Right lobe of liver (tissue), 6 donors: Measurements from ENCODE around the gene TTC23. TPM values are rescaled to one million over a fixed set of nuclear protein-coding genes. Genes with fewer than 3 reads are reported as not detected.
A peak's percentile ranks its signal among the peaks of the same experiment; 100 is the strongest.

Experiments used
- ATAC-seq, 4 donors: fragments of 200-7000 bp; cut with Tn5 transposase; one replicate each; pipeline ENCODE4 v1.9.1; 2020; ENCODE audit warnings: mild to moderate bottlenecking in 4 of 4, moderate library complexity in 4 of 4
- DNase-seq, 3 donors: peaks; one replicate each; pipeline ENCODE4 v3.0.0-alpha.2; 2020
- H3K27ac ChIP-seq, 3 donors: fragments of 200-600 bp; one replicate each; pipeline ENCODE4 v1.8.0; 2022
- H3K27me3 ChIP-seq, 2 donors: fragments of 200-600 bp; one replicate each; pipeline ENCODE4 v1.8.0; 2022
- H3K36me3 ChIP-seq, 4 donors: fragments of 200-600 bp; sonication (generic) in 1 of 4; one replicate each; pipeline versions ENCODE4 v1.5.1 to v1.8.0; 2017 to 2022; ENCODE audit warnings: control low read depth in 1 of 4
- H3K4me1 ChIP-seq, 4 donors: fragments of 200-600 bp; sonication (generic) in 1 of 4; one replicate each; pipeline versions ENCODE4 v1.5.1 to v1.8.0; 2017 to 2022; ENCODE audit warnings: control low read depth in 1 of 4
- H3K4me3 ChIP-seq, 3 donors: fragments of 200-600 bp; one replicate each; pipeline ENCODE4 v1.8.0; 2022
- H3K9me3 ChIP-seq, 4 donors: fragments of 200-600 bp; sonication (generic) in 1 of 4; one replicate each; pipeline versions ENCODE4 v1.5.1 to v1.8.0; 2017 to 2022; ENCODE audit warnings: control low read depth in 1 of 4
- POLR2A ChIP-seq: fragments of 450-650 bp; IDR thresholded peaks from one replicate; pipeline ENCODE4 v1.6.1; 2017; ENCODE audit warnings: antibody characterized with exemption, mild to moderate bottlenecking
- WGBS: methylation state at CpG from one replicate; pipeline ENCODE4 v1.1.6; 2018; ENCODE audit warnings: low coverage, low lambda C conversion rate; ENCODE audit not compliant: insufficient coverage; ENCODE audit errors: missing lambda C conversion rate; 5-methylcytosine and 5-hydroxymethylcytosine counted together
- intact Hi-C, 2 donors: fragments of 100-400 bp; cut with DNase I; formaldehyde crosslinking; loops; one replicate each; pipeline versions ENCODE4 v1.11.2 to v1.14.1; 2022
- total RNA-seq, 6 experiments: library from RNA; depleted of rRNA in 2 of 6; stranded (reverse); fragments of >200 nt in 2 of 6; fragmentation: NEBNext Ultra II Directional in 3 of 6; extraction: Animal tissue kit (Norgen Biotek cat#: 25700) in 3 of 6; gene quantifications; one replicate each; pipeline versions ENCODE4 v1.1.0 to v1.2.4, GENCODE V29; 2016 to 2023
- TF ChIP-seq, protein P1 (sequence below), 4 donors: fragments of 200-600 bp in 3 of 4; fragments of 450-650 bp in 1 of 4; IDR thresholded peaks; one replicate each; pipeline versions ENCODE4 v1.5.1 to v1.8.0; 2016 to 2022; ENCODE audit warnings: antibody characterized with exemption in 4 of 4, mild to moderate bottlenecking in 2 of 4
- donor health status: DM: no; HTN: yes; CAD: no.
- donor health status: DM: no; HTN: no; CAD: no.
- donor health status: DM: no; HTN: no; CAD: no.
- donor health status: DM: no; HTN: yes; CAD: no.
- donor health status: DM: no; HTN: yes; CAD: no.

TTC23 gene
- total RNA-seq, 6 experiments from 2014 or later, result 6.1 to 18.4 (median 9.1) TPM

DNA sequence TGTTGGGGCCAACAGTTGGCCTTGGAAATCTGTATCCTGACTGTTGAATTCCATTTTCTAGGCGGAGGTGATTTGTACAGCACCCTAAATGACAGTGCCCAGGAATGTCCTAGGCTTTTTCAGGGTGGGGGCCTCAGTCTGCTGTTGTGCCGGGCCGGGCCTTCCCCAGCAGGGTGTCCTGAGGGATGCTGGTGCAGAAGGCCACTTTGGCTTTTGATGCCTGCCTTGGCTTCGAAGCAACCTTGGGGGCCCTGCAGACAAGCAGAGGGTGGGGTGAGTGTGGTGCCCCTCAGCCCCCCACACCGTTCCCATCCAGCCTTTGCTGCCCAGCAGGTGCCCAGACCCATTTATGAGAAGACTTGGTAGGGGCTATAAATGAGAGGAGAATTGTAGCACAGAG lies 111.5 kb downstream of the TTC23 start:
- peak in 1 of 3 donors; percentile 30 for DNase-seq
- intact Hi-C loops, result no loop called here
- WGBS, result no CpG with 5 or more reads among the region's 5 CpGs
- Histone ChIP-seq H3K4me3 (no peak overlapping the region), H3K9me3 (no peaks in the 10 kb centered on the region), H3K27ac (no peak overlapping the region), H3K36me3 (peaks cover 0 to 5% (median 0%) of the 10 kb centered on the region in 4 donors), H3K4me1 (peaks cover 0 to under 1% (median 0%) of the 10 kb centered on the region in 4 donors), H3K27me3 (no peaks in the 10 kb centered on the region)
- ATAC-seq, result no peak
- TF ChIP-seq, protein P1, sequence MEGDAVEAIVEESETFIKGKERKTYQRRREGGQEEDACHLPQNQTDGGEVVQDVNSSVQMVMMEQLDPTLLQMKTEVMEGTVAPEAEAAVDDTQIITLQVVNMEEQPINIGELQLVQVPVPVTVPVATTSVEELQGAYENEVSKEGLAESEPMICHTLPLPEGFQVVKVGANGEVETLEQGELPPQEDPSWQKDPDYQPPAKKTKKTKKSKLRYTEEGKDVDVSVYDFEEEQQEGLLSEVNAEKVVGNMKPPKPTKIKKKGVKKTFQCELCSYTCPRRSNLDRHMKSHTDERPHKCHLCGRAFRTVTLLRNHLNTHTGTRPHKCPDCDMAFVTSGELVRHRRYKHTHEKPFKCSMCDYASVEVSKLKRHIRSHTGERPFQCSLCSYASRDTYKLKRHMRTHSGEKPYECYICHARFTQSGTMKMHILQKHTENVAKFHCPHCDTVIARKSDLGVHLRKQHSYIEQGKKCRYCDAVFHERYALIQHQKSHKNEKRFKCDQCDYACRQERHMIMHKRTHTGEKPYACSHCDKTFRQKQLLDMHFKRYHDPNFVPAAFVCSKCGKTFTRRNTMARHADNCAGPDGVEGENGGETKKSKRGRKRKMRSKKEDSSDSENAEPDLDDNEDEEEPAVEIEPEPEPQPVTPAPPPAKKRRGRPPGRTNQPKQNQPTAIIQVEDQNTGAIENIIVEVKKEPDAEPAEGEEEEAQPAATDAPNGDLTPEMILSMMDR (IDR thresholded peaks at IDR 0.05), result no peak
- TF ChIP-seq POLR2A, result no peak

DNA sequence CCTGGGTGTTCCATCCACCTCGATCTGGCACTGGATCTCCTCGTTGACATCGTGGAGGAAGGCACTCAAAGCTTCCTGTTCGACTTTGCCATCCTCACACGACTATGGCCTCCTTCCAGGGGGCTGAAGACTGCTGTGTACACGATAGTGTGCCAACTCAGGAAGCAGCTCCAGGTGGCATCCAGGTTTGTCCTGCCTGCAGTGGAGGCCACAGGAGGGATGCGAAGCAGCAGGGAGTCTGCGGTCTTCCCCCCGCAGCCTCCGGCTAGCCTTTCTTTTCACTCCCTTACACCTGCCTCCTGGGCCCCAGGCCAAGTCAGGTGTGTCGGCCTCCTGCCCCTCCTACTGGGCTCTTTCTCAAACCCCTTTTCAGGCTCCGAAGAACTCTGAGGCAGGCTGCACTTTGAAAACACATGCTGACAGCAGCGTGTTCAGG lies 112.3 kb downstream of the TTC23 start:
- peaks cover 0 to 2% (median 0%) of the 10 kb centered on the region in 4 donors for H3K4me1 ChIP-seq
- H3K36me3 ChIP-seq, result peaks cover 0 to 5% (median 0%) of the 10 kb centered on the region in 4 donors
- no peaks in the 10 kb centered on the region for H3K9me3 ChIP-seq
- no peak overlapping the region for H3K4me3 ChIP-seq
- 92% methylated on average over 7 of the region's 13 CpGs for WGBS
- intact Hi-C loops, result no loop called here
- no peak overlapping the region for H3K27ac ChIP-seq
- H3K27me3 ChIP-seq, result no peaks in the 10 kb centered on the region
- DNase-seq, result peak in 1 of 3 donors; percentile 33
- ATAC-seq, result peak in 1 of 4 donors; percentile 16
- no peak for TF ChIP-seq POLR2A

DNA sequence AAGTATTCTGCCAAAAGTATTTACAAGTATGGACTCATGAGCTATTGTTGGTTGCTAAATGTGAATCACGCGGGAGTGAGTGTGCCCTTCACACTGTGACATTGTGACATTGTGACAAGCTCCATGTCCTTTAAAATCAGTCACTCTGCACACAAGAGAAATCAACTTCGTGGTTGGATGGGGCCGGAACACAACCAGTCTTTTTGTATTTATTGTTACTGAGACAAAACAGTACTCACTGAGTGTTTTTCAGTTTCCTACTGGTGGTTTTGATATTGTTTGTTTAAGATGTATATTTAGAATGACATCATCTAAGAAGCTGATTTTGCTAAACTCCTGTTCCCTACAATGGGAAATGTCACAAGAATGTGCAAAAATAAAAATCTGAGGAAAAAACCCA lies 114.2 kb downstream of the TTC23 start:
- ATAC-seq (no peak), DNase-seq (no peak)
- 90% methylated on average over 4 of the region's 4 CpGs for WGBS
- peaks cover 0 to 5% (median 0%) of the 10 kb centered on the region in 4 donors for H3K36me3 ChIP-seq
- H3K9me3 ChIP-seq, result no peaks in the 10 kb centered on the region
- intact Hi-C loops, result no loop called here
- H3K4me1 ChIP-seq, result peaks cover 0 to 10% (median 3%) of the 10 kb centered on the region in 4 donors
- no peak overlapping the region for H3K4me3 ChIP-seq
- TF ChIP-seq POLR2A, result no peak
- TF ChIP-seq, protein P1 (IDR thresholded peaks at IDR 0.05), result no peak
- no peaks in the 10 kb centered on the region for H3K27me3 ChIP-seq
- H3K27ac ChIP-seq, result no peak overlapping the region

DNA sequence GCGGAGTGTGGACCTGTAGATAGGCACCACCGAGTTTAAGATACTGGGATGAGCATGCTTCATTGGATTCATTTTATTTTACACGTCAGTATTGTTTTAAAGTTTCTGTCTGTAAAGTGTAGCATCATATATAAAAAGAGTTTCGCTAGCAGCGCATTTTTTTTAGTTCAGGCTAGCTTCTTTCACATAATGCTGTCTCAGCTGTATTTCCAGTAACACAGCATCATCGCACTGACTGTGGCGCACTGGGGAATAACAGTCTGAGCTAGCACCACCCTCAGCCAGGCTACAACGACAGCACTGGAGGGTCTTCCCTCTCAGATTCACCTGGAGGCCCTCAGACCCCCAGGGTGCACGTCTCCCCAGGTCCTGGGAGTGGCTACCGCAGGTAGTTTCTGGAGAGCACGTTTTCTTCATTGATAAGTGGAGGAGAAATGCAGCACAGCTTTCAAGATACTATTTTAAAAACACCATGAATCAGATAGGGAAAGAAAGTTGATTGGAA lies 115.0 kb downstream of the TTC23 start:
- H3K27ac ChIP-seq, result no peak overlapping the region
- H3K4me1 ChIP-seq, result peaks cover 0 to 10% (median 3%) of the 10 kb centered on the region in 4 donors
- 80% methylated on average over 10 of the region's 11 CpGs for WGBS
- no peaks in the 10 kb centered on the region for H3K27me3 ChIP-seq
- TF ChIP-seq POLR2A, result no peak
- TF ChIP-seq, protein P1 (IDR thresholded peaks at IDR 0.05), result no peak
- peak in 1 of 3 donors; percentile 23 for DNase-seq
- ATAC-seq, result no peak
- H3K4me3 ChIP-seq, result no peak overlapping the region
- intact Hi-C loops, result no loop called here
- peaks cover 0 to 5% (median 0%) of the 10 kb centered on the region in 4 donors for H3K36me3 ChIP-seq
- no peaks in the 10 kb centered on the region for H3K9me3 ChIP-seq

DNA sequence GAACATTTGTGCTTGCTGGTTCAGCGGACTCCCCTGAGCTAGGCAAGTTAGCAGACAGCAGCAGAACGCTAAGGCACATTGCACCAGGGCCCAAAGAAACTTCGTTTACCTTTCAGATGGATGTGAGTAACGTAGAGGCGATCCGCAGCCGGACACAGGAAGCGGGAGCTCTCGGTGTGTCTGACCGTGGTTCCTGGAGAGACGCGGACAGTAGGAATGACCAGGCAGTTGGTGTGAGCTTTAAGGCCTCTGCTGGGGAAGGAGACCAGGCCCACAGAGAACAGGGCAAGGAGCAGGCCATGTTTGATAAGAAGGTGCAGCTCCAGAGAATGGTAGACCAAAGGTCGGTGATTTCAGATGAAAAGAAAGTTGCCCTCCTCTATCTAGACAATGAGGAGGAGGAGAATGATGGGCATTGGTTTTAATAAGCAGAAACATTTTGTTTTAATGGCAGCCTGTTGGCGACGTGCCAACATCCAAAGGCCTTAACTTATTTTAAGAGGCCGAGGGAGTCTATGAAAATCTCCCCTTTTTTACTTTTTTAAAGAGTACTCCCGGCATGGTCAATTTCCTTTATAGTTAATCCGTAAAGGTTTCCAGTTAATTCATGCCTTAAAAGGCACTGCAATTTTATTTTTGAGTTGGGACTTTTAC lies 116.6 kb downstream of the TTC23 start:
- H3K9me3 ChIP-seq, result no peaks in the 10 kb centered on the region
- TF ChIP-seq POLR2A, result no peak
- TF ChIP-seq, protein P1 (IDR thresholded peaks at IDR 0.05), result no peak
- 93% methylated on average over 18 of the region's 18 CpGs for WGBS
- intact Hi-C loops, result no loop called here
- no peaks in the 10 kb centered on the region for H3K27me3 ChIP-seq
- peak in 1 of 3 donors; percentile 21 for DNase-seq
- no peak for ATAC-seq
- H3K27ac ChIP-seq, result no peak overlapping the region
- no peak overlapping the region for H3K4me3 ChIP-seq
- H3K36me3 ChIP-seq, result peaks cover 0 to 4% (median 0%) of the 10 kb centered on the region in 4 donors
- H3K4me1 ChIP-seq, result peaks cover 0 to 10% (median 3%) of the 10 kb centered on the region in 4 donors
